Dermis blood vessel endothelial cell (primary cell): Measurements from ENCODE around the gene TGOLN2. TPM values are rescaled to one million over a fixed set of nuclear protein-coding genes. Genes with fewer than 3 reads are reported as not detected.

ENCODE experiments used
- DNase-seq: peaks from one replicate; pipeline ENCODE4 v3.0.0; 2010
- total RNA-seq: library from RNA; depleted of rRNA; stranded (reverse); fragments of >200 nt; gene quantifications from 2 replicates; pipeline ENCODE4 v1.2.3, GENCODE V29; 2014

TGOLN2 gene
- total RNA-seq, 1 donor from 2014 or later, result 101 TPM

DNA sequence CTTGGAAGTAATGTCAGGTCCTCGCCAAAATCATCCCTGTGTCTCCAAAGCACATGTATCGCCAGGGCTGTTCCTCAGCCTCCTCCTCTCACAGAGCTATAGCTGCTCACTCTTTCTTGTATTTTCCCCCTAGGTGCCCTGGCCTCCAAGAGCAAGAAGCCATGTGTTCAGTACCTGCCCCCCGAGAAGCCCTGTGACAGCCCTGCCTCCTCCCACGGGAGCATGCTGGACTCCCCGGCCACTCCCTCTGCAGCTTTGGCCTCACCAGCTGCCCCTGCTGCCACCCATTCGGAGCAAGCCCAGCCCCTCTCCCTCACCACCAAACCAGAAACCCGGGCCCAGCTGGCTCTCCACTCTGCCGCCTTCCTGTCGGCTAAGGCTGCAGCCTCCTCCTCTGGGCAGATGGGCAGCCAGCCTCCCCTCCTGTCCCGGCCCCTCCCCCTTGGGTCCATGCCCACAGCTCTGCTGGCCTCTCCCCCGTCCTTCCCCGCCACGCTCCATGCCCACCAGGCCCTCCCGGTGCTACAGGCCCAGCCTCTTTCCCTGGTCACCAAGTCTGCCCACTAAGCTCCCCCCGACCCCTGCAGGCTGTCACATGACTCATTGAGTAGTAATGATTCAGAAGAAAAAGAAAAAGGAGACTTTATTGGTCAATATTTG lies 18.8 kb downstream of the TGOLN2 start:
- peak; percentile 52 for DNase-seq

DNA sequence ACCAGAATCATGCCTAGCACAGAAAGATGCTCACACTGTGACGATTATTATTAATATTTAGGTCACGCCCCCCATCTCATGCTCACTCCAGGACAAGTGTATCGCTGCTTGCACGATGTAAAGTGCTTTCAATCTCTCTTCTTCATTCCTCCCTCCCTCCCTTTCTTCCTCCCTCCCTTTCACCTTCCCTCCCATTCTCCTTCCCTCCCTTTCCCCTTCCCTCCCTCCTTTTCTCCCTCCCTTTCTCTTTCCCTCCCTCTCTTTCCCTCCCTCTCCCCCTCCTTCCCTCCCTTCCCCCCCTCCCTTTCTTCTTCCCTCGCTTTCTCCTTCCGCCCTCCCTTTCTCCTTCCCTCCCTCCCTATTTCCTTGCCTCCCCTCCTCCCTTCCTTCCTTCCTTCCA lies 19.6 kb downstream of the TGOLN2 start:
- DNase-seq, result no peak

DNA sequence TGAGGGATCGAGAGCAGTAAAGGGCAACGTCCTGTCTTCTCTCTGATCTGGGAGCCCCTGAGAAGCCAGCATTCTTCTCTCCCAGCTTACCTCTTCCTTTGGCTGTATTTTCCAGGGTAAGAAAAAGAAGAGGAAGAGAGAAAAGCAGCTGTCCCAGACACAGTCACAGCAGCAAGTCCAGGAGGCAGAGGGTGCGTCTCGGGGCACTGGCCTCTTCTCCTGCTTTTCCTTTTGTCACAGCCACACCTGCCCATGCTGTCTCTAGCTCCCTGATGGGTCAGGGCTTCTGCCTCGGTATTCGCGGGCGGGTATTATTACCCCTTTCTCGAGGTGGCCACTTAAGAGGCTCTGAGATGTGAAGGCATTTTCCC lies 20.3 kb downstream of the TGOLN2 start:
- no peak for DNase-seq

GRCh38 chr2:85303780-85304531 lies 23.8 kb downstream of the TGOLN2 start:
- DNase-seq, result no peak

DNA sequence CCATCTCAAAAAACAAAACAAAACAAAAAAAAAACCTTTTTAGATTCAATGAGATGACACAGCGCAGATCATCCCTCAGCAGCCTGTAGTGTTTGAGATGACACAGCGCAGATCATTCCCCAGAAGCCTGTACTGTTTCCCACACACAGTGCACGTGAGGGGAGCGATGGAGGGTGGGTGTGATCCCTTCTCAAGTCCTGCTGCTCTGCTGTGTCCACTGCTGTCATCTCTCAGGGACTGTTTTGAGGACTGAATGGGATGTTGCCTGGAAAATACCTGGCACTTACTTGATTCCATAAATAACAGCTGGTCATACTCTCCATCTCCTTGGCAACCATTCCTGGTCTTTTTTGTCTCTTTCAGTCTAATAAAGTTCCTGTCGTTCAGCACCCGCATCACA lies 25.7 kb downstream of the TGOLN2 start:
- no peak for DNase-seq

GRCh38 chr2:85291425-85292023 lies 36.3 kb downstream of the TGOLN2 start:
- DNase-seq, result no peak

GRCh38 chr2:85288244-85288725 lies 39.5 kb downstream of the TGOLN2 start:
- DNase-seq, result no peak

DNA sequence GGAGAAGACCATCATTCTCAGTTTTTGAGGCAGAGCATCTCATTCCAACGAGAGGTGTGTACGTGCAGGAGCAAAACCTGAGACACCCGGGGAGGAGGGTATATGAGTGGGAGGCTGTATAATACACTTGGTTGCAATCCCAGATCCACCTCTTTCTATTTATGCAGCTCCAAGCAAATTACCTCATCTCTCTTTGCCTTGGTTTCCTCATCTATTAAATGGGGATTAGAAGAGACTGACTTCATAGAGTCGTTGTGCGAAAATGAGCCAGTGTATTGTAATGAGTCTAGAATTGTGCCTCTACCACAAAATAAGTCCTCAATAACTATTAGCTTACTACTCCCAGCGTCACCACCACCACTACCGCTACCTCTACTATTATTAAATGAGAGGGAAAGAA lies 40.1 kb downstream of the TGOLN2 start:
- no peak for DNase-seq

DNA sequence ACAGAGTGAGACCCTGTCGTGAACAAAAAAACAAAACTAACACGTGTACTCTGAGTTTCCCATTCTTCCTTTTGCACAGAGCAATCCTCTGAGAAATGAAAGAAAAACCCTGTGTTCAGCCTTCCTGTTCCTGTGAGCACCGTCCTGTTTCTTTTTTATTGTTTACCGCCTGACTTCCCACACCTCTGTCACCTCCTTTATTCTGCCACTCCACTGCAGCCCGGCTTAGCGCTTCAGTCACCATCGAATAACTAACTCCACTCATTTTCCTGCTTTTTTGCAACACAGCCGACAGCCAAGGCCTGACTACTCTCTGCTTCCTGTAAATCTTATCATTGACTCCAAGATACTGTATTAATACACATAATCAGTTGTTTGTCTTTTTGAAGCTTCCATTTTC lies 40.9 kb downstream of the TGOLN2 start:
- DNase-seq, result no peak

GRCh38 chr2:85283641-85284040 lies 44.1 kb downstream of the TGOLN2 start:
- no peak for DNase-seq

DNA sequence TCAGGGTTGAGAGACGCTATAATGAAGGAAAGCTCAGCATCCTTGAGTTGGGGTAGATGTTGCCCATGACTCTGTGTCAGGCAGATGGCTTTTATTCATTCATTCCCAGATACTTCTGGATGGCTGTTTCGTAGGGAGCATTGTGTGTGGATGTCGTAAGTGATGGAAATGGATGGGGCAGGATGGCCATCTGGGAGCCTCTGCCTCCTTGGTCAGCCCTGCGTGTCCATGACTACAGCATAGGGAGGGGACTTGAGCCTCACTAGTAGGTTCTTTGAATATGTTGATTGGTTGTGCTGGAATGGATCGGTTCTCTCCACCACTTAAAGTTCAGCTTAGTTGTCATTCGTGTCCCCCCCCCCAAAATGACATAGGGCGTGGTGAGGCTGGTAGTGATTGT lies 44.9 kb downstream of the TGOLN2 start:
- no peak for DNase-seq

GRCh38 chr2:85281553-85281952 lies 46.2 kb downstream of the TGOLN2 start:
- no peak for DNase-seq

- DNase-seq, result no peak
Observed at GRCh38 chr2:85278361-85278760, 49.4 kb downstream of the TGOLN2 start.

DNA sequence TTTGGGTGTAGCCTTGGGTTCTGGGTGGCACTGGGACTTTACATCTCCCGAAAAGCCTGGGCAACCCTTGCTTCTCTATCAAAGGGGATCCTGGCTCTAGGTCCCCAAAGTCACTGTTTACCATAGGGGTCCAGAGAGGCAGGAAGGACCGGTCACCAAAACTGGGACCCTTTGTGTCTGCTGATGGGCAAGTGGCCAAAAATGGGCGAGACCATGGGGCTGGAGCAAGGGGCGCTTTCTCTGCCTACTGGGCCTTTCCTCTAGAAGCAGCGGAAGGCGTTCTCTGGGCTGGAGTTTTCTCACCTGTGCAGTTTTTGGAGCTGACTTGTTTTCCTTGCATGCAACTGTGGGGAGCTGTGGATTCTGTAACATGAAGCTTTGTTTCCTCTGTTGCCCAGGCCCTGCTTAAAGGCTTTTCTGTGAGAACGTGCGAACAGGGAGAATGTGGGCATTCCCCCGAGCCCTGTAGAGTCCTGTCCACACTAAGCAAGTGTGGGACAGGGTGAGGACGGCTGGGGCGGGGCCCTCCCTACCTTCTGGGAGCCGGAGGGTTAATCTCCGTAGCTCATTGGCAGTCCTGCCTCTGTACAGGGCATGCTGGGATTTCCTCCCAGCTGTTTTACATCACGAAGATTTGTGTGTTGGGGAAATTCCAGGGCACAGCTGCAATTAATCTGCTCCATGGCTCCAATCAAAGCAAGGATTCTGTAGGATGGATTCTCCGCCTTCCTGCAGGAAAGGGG lies 50.2 kb downstream of the TGOLN2 start:
- DNase-seq, result peak; percentile 53

DNA sequence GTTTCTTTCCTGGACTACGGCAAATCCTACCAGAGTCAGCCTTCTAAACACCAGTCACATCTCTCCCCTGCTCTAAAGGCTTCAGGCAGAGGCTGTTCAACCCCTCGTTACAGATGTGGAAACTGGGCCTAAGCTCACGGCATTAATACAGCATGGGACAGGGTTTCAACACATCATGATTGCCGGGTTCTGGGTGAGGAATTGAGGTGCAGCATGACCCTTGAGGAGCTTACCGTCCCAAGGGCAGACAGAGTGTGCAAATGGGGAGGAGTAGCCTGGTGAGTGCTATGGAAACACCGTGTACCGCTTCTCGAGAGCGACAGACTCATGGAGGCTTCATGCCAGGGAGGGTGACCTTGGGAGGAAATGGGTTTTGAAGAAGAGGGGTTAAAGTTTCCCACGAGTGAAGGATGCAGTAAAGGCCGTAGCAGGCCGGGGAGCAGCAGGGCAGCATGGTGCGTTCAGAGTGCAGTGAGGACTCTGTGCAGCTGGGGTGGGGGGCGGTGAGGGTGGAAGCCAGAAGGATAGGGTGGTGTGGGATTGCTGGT lies 51.1 kb downstream of the TGOLN2 start:
- DNase-seq, result no peak

DNA sequence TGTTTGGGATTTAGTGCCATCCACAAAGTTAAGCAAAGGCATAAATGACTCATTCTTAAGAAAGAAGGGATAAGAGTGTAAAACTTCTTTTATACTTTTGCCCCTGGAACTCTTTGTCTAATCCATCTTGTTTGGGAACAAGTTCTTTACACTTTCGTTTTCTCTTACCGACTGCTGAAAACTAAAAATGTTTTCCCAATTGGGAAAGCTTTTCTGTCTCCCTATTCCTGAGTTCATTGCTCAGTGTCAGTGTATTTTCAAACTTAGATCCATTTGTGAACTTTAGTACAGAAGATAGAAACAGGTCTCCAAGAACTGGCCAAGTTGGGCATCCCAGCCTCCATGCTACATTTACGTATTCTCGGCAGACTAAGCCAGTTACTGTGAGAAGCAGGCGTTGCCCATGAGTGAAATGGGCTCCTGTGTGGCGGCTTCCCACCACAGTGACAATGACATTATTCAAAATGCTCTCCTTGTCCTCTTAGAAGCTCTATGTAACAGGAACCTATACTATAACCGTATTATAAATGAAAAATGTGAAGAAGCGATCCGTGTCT lies 51.7 kb downstream of the TGOLN2 start:
- no peak for DNase-seq

DNA sequence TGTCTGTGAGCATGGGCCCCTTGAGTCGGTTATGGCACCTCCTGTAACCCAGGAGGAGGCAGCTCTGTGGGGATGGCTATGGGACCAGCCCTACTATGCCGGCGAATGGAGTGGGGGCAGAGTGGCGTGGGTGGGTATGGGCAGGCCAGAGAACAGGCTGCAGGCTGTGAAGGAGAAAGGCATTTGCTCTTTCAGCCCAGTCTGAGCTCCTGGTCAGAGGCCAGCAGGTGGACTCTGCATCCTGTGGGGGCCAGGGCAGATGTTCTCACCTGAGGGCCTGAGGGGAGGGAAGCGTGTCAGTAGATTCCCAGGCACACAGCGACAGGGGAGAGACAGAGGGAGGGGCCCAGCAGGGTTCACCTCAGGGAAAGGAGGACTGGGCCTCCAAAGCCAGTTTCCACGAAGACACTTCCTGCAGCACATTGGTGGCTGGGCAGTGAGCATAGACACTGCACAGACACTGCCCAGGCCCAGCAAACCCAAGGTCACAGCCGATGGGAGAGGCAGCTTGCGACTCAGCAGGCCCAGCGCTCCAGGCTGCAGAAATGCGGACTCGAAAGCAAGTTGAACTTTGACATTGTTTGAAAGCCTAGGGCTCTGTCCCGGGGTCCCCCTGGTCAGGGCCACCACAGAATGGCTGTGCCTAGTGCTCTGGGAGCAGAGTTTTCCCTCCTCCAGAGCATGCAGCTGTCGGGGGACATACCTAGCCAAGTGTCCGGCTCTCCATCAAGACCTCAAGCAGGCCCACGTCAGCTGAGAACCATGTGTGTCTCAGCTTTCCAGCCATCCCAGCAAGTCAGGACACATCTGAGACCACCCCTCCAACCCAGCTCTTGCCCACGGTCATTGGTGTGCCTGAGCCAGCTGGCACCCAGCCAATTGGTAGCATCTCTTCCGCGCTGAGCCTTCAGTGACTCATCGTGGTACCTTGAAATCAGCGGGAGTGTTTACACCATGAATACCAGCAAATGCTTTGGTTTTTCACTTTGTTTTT lies 53.8 kb downstream of the TGOLN2 start:
- DNase-seq, result peak; percentile 59

GRCh38 chr2:85272357-85272756 lies 55.4 kb downstream of the TGOLN2 start:
- no peak for DNase-seq

DNA sequence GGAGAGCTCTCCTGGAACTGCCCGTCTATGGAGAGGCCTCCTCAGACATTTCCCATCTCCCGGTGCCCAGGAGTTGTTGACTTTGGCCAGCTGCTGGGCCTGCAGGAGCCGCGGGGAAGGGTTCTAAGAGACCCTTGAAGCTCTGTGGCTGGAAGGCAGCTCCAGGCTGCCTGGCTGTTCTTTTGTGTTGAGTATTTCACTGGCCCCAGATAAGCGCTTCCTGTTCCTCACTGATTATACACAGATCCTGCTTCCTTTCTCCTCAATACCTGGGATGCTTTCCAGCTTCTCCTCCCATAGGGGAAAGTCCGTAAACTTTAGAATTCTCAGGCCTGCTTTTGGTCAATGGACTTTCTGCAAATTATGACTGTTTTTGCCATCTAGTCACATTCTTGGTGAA lies 57.8 kb downstream of the TGOLN2 start:
- peak; percentile 77 for DNase-seq
